GM21737 (cell line): Measurements from ENCODE around the gene FARP2.
"Not testable (repeated sequence)": the region's sequence is repeated elsewhere in the genome, so short reads cannot be mapped to it uniquely, and the experiment has no call there.

Experiments
- ATAC-seq: cut with Tn5 transposase; IDR thresholded peaks from one replicate; pipeline ENCODE4 v1.9.1; 2021; ENCODE audit warnings: mild to moderate bottlenecking, moderate library complexity; ENCODE audit not compliant: unreplicated experiment

FARP2 gene

GRCh38 chr2:241355983-241356870, at the start of gene FARP2:
FARP2 (plus strand) TSS chr2:241356285; CDS start chr2:241373108, 16,823 bp downstream.
- peak; percentile 81 for ATAC-seq

- ATAC-seq: no peak
Observed at GRCh38 chr2:241307055-241307454, 49.0 kb upstream of the FARP2 start.

- ATAC-seq: no peak
Observed at GRCh38 chr2:241308267-241308666, 47.8 kb upstream of the FARP2 start.

GRCh38 chr2:241308832-241309500, 47.1 kb upstream of the FARP2 start:
- ATAC-seq: no peak

- no peak for ATAC-seq
Observed at GRCh38 chr2:241309684-241310117, 46.4 kb upstream of the FARP2 start.

GRCh38 chr2:241310917-241311566, 45.0 kb upstream of the FARP2 start:
- ATAC-seq: no peak

GRCh38 chr2:241312082-241312481, 44.0 kb upstream of the FARP2 start:
- ATAC-seq: no peak

- ATAC-seq: no peak
Observed at GRCh38 chr2:241313543-241314095, 42.5 kb upstream of the FARP2 start.

- no peak for ATAC-seq
Observed at GRCh38 chr2:241314226-241315092, 41.6 kb upstream of the FARP2 start.

GRCh38 chr2:241315093-241315878, 40.8 kb upstream of the FARP2 start, which contains the start of gene HDLBP:
HDLBP (minus strand) TSS chr2:241315672; CDS start chr2:241266869, 48,803 bp downstream.
- peak; percentile 71 for ATAC-seq

GRCh38 chr2:241315879-241316631, 40.0 kb upstream of the FARP2 start, which contains the start of gene SEPTIN2:
SEPTIN2 (plus strand) TSS chr2:241315925; CDS start chr2:241324233, 8,308 bp downstream.
- peak; percentile 33 for ATAC-seq

GRCh38 chr2:241316825-241317224, 39.3 kb upstream of the FARP2 start:
- no peak for ATAC-seq

GRCh38 chr2:241317391-241317790, 38.7 kb upstream of the FARP2 start:
- ATAC-seq: no peak

GRCh38 chr2:241318830-241319229, 37.3 kb upstream of the FARP2 start:
- ATAC-seq: not testable (repeated sequence)

GRCh38 chr2:241320394-241320793, 35.7 kb upstream of the FARP2 start:
- no peak for ATAC-seq

GRCh38 chr2:241321033-241321432, 35.1 kb upstream of the FARP2 start:
- no peak for ATAC-seq

- ATAC-seq: no peak
Observed at GRCh38 chr2:241321886-241322285, 34.2 kb upstream of the FARP2 start.

GRCh38 chr2:241323778-241324177, 32.3 kb upstream of the FARP2 start:
- ATAC-seq: no peak
